Thyroid gland (tissue), 4 donors: ENCODE results near the gene MNT. TPM values are rescaled to one million over a fixed set of nuclear protein-coding genes. Genes with fewer than 3 reads are reported as not detected.

Source experiments
- DNase-seq, 2 donors: peaks; one replicate each; pipeline ENCODE4 v3.0.0-alpha.2; 2019
- H3K27ac ChIP-seq, 3 donors: fragments of 200-600 bp; sonication (generic); 1 replicate in 2 of 3; 2 replicates in 1 of 3; pipeline ENCODE4 v1.5.1; 2016 to 2019; ENCODE audit warnings: mild to moderate bottlenecking in 1 of 3, moderate library complexity in 1 of 3
- H3K27me3 ChIP-seq: fragments of 200-600 bp; sonication (generic); one replicate; pipeline ENCODE4 v1.5.1; 2019
- H3K36me3 ChIP-seq, 2 donors: fragments of 200-600 bp; sonication (generic); one replicate each; pipeline ENCODE4 v1.5.1; 2016 to 2019
- H3K4me1 ChIP-seq, 2 donors: fragments of 200-600 bp; sonication (generic); one replicate each; pipeline ENCODE4 v1.5.1; 2017 to 2019
- H3K4me3 ChIP-seq, 3 donors: fragments of 200-600 bp; sonication (generic); replicated peaks in 1 of 3; 1 replicate in 2 of 3; 2 replicates in 1 of 3; pipeline ENCODE4 v1.5.1; 2016; ENCODE audit warnings: mild to moderate bottlenecking in 1 of 3
- H3K9me3 ChIP-seq: fragments of 200-600 bp; sonication (generic); one replicate; pipeline ENCODE4 v1.5.1; 2017
- POLR2A ChIP-seq, 2 donors: fragments of 450-650 bp; IDR thresholded peaks; one replicate each; pipeline ENCODE4 v1.6.1; 2017; ENCODE audit warnings: antibody characterized with exemption in 2 of 2, mild to moderate bottlenecking in 2 of 2, moderate library complexity in 1 of 2
- WGBS, 2 donors: methylation state at CpG; one replicate each; pipeline ENCODE4 v1.1.5; 2017; 5-methylcytosine and 5-hydroxymethylcytosine counted together
- intact Hi-C: fragments of 100-400 bp; cut with DNase I; formaldehyde crosslinking; loops from one replicate; pipeline ENCODE4 v1.15.1; 2023
- total RNA-seq, 4 donors: library from RNA; depleted of rRNA; stranded (reverse); fragments of >200 nt; gene quantifications; one replicate each; pipeline ENCODE4 v1.2.3, GENCODE V29; 2016
- TF ChIP-seq, protein P1 (sequence below), 6 experiments: fragments of 200-600 bp in 3 of 6; fragments of 450-650 bp in 3 of 6; sonication (generic) in 3 of 6; IDR thresholded peaks; one replicate each; pipeline ENCODE4 v1.5.1; 2016 to 2019; ENCODE audit warnings: antibody characterized with exemption in 6 of 6, mild to moderate bottlenecking in 2 of 6, inconsistent platforms in 1 of 6, moderate library complexity in 1 of 6

Gene MNT
- total RNA-seq, 4 donors from 2014 or later = 8.2 to 28.9 (median 10.9) TPM

DNA sequence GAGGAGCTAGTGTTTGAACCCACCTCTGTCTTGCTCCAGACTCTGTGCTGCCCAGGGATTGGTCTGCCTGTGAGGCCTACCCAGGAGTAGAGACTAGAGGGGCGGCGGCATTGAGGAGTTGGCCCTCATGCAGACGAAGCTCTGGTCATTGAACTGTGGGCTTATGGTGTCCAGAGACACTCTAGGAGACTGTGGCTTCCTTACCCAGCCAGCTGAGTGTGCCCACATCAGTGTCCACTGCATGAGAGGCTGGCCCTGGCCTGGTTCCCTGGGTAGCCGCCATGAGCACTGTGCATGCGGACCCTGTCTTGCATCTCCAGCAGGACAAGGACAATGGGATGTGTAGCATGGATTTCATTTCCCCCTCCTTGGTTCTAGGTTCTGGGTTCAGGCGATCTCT, 49.6 kb downstream of the MNT start:
- H3K4me1 ChIP-seq = no peaks in the 10 kb centered on the region
- intact Hi-C loops = no loop called here
- TF ChIP-seq POLR2A (IDR thresholded peaks at IDR 0.05) = no peak
- TF ChIP-seq, protein P1, sequence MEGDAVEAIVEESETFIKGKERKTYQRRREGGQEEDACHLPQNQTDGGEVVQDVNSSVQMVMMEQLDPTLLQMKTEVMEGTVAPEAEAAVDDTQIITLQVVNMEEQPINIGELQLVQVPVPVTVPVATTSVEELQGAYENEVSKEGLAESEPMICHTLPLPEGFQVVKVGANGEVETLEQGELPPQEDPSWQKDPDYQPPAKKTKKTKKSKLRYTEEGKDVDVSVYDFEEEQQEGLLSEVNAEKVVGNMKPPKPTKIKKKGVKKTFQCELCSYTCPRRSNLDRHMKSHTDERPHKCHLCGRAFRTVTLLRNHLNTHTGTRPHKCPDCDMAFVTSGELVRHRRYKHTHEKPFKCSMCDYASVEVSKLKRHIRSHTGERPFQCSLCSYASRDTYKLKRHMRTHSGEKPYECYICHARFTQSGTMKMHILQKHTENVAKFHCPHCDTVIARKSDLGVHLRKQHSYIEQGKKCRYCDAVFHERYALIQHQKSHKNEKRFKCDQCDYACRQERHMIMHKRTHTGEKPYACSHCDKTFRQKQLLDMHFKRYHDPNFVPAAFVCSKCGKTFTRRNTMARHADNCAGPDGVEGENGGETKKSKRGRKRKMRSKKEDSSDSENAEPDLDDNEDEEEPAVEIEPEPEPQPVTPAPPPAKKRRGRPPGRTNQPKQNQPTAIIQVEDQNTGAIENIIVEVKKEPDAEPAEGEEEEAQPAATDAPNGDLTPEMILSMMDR (IDR thresholded peaks at IDR 0.05) = no peak
- DNase-seq = no peak
- H3K36me3 ChIP-seq = no peaks in the 10 kb centered on the region
- 96 to 98% methylated on average over 6 of the region's 6 CpGs for WGBS, 2 donors
- no peak overlapping the region for H3K4me3 ChIP-seq
- H3K9me3 ChIP-seq = no peaks in the 10 kb centered on the region
- H3K27ac ChIP-seq = no peak overlapping the region
- no peaks in the 10 kb centered on the region for H3K27me3 ChIP-seq

DNA sequence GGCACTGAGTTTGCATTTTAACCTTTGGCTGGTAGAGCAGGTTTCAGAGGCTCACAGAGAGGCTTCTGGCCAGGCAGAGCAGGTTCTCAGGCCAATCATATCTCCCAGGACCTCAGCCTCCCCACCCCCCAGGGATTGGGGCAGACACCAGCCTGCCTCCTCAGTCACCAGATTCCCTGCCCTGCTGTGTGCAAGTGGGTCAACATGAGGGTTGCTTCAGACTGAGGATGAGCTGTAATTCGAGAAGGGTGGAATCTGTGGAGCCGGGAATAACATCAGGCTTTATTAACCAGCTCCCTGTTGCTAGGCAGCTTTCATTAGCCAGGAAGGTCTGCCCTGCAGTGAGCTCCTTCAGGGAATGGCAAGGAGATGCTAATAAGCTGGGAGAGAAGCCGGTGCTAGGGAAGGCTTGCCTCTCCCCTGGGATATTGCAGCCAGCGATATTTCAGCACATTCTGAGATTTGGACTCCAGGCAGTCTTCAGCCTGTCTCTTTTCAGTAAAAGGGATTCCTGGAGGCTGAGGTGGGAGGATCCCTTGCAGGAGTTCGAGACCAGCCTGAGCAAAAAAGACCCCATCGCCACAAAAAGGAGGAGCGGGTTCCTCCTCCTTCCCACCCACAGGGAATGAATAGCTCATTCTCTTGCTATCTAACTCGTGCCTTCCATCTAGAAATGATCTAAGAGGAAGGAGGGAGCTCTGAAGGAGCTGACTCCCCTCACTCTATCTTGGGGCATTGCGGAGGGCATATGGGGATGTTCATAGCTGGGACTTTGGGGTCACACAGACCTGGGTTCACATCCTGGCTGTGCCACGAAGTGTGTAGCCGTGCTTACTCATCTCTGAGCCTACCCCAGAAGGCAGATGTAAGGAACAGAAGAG, 52.8 kb downstream of the MNT start:
- intact Hi-C loops = no loop called here
- no peak for DNase-seq
- WGBS, 2 donors = 73 to 79% methylated on average over 5 to 11 of the region's 11 CpGs

DNA sequence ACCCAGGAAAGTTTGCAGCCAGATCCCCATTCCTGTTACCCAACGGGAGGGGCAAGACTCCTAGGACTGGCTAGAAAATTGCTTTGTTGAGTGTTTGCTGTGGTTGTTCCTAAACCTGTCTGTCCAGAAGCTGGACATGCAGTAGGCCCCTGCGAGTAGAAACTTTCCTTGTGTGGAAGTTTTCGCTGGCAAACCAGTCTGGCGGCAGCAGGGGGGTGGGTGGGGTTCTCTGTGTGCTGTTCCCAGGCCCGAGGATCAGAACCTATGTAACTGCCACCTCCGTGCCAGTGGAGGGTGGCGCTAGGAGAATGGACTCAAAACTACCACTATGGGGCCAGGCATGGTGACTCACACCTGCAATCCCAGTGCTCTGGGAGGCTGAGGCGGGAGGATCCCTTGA, 54.4 kb downstream of the MNT start:
- H3K27ac ChIP-seq = no peak overlapping the region
- no peaks in the 10 kb centered on the region for H3K27me3 ChIP-seq
- H3K36me3 ChIP-seq = peaks cover 0 to 4% of the 10 kb centered on the region in 2 donors
- no peak overlapping the region for H3K4me3 ChIP-seq
- intact Hi-C loops = no loop called here
- no peaks in the 10 kb centered on the region for H3K4me1 ChIP-seq
- WGBS, 2 donors = 90 to 91% methylated on average over 6 to 8 of the region's 8 CpGs
- TF ChIP-seq POLR2A (IDR thresholded peaks at IDR 0.05) = no peak
- TF ChIP-seq, protein P1 (IDR thresholded peaks at IDR 0.05) = no peak
- DNase-seq = no peak
- no peaks in the 10 kb centered on the region for H3K9me3 ChIP-seq

More for the DNA sequence above, 52.8 kb downstream of the MNT start:
- Histone ChIP-seq H3K36me3 (no peaks in the 10 kb centered on the region), H3K4me1 (no peaks in the 10 kb centered on the region), H3K4me3 (no peak overlapping the region), H3K9me3 (no peaks in the 10 kb centered on the region), H3K27me3 (no peaks in the 10 kb centered on the region), H3K27ac (no peak overlapping the region)
- TF ChIP-seq, protein P1 (IDR thresholded peaks at IDR 0.05) = no peak
- no peak for TF ChIP-seq POLR2A (IDR thresholded peaks at IDR 0.05)

DNA sequence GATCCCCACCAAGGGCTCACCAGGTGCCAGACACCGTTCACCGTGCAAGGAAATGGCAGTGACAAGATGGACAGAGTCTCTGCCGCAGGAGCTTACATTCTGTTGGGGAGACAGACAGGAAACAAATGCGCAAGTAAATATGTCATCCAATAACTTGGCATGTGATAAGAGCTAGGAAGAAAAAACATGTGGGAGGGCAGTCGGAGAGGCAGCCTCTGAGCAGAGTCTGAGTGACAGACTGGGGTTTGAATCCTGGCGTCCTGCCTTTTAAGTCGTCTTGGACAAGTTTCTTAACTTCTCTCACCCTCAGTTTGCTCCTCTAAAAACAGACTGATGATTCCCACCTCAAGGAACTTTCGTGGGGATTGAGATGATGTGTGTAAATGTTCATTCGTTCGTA, 56.3 kb downstream of the MNT start:
- Histone ChIP-seq H3K27me3 (no peaks in the 10 kb centered on the region), H3K4me1 (no peaks in the 10 kb centered on the region), H3K9me3 (no peaks in the 10 kb centered on the region), H3K4me3 (no peak overlapping the region), H3K27ac (no peak overlapping the region), H3K36me3 (peaks cover 0 to 4% of the 10 kb centered on the region in 2 donors)
- intact Hi-C loops = no loop called here
- WGBS, 2 donors = 91 to 92% methylated on average over 10 of the region's 10 CpGs
- TF ChIP-seq POLR2A (IDR thresholded peaks at IDR 0.05) = no peak
- TF ChIP-seq, protein P1 (IDR thresholded peaks at IDR 0.05) = no peak
- no peak for DNase-seq

DNA sequence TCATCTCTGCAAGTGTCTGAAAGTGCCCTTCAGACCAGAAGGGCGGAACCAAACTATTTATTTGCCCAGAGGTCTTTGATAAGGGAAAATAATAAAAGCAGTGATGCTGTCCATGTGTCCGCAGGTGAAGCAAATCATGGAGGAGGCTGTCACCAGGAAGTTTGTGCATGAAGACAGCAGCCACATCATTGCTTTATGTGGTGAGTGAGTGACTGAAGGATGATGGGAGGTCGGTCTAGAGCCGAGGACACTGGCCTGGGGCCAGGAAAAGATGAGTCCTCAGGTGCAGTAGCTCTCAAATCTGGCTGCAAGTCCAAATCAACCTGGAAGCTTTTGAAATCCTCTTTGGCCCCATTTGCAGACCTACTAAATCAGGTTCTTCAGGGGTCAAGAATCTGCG, 57.4 kb downstream of the MNT start:
- Histone ChIP-seq H3K4me1 (peaks cover 0 to under 1% of the 10 kb centered on the region in 2 donors), H3K27ac (no peak overlapping the region), H3K9me3 (no peaks in the 10 kb centered on the region), H3K4me3 (no peak overlapping the region), H3K27me3 (no peaks in the 10 kb centered on the region), H3K36me3 (peaks cover 0 to 4% of the 10 kb centered on the region in 2 donors)
- no peak for DNase-seq
- 68% methylated on average over 5 of the region's 5 CpGs for WGBS, 2 donors
- TF ChIP-seq POLR2A (IDR thresholded peaks at IDR 0.05) = no peak
- TF ChIP-seq, protein P1 (IDR thresholded peaks at IDR 0.05) = no peak
- intact Hi-C loops = no loop called here
